ENCODE results near the gene GDNF. TPM values are rescaled to one million over a fixed set of nuclear protein-coding genes. Genes with fewer than 3 reads are reported as not detected.
A peak's percentile ranks its signal among the peaks of the same experiment; 100 is the strongest.

The GDNF gene
- total and polyA plus RNA-seq, 4 donors: 0.09 to 0.25 TPM; not detected in 2

GRCh38 chr5:37771731-37772130 lies 68.1 kb downstream of the GDNF start:
- H3K4me1 ChIP-seq (ENCODE audit: control insufficient read depth in 4 of 4, insufficient read depth in 4 of 4, low read length in 3 of 4): peaks cover 8 to 40% (median 36%) of the 10 kb centered on the region in 4 donors
- WGBS: 72% methylated on average over 2 of the region's 2 CpGs
- H3K27ac ChIP-seq (ENCODE audit: low read depth in 1 of 2, low read length in 2 of 2): no peak overlapping the region
- TF ChIP-seq ZBTB33 (IDR thresholded peaks at IDR 0.05) (no peak), EGR1 (IDR thresholded peaks at IDR 0.05; ENCODE audit: low read depth in 2 of 2) (no peak), YY1 (IDR thresholded peaks at IDR 0.05) (no peak), RXRA (IDR thresholded peaks at IDR 0.05) (no peak), GABPA (IDR thresholded peaks at IDR 0.05 in 1 of 2, conservative IDR thresholded peaks at IDR 0.05 in 1 of 2) (no peak), REST (IDR thresholded peaks at IDR 0.05) (no peak), HNF4A (conservative IDR thresholded peaks at IDR 0.05) (no peak), RAD21 (IDR thresholded peaks at IDR 0.05) (no peak), ATF3 (IDR thresholded peaks at IDR 0.05) (no peak), FOXA1 (IDR thresholded peaks at IDR 0.05) (no peak), MAX (IDR thresholded peaks at IDR 0.05) (no peak), SP1 (IDR thresholded peaks at IDR 0.05) (no peak), TAF1 (conservative IDR thresholded peaks at IDR 0.05) (no peak), FOXA2 (IDR thresholded peaks at IDR 0.05) (no peak), HNF4G (IDR thresholded peaks at IDR 0.05) (no peak)
- no peak for DNase-seq (ENCODE audit: low spot score)
- no peak overlapping the region for H3K9ac ChIP-seq (ENCODE audit: low read depth in 1 of 2, low read length in 2 of 2)
- no peaks in the 10 kb centered on the region for H3K27me3 ChIP-seq (ENCODE audit: control insufficient read depth in 4 of 4, insufficient read depth in 4 of 4, low read length in 3 of 4)
- peaks cover 0 to 7% (median 0%) of the 10 kb centered on the region in 4 donors for H3K9me3 ChIP-seq (ENCODE audit: control insufficient read depth in 4 of 4, low read length in 3 of 4)
- H3K4me3 ChIP-seq (ENCODE audit: low read depth in 1 of 3, low read length in 3 of 3): no peak overlapping the region
- H3K36me3 ChIP-seq (ENCODE audit: control insufficient read depth in 4 of 4, insufficient read depth in 3 of 4, low read depth in 1 of 4, low read length in 3 of 4): no peaks in the 10 kb centered on the region

GRCh38 chr5:37771203-37771611 lies 68.6 kb downstream of the GDNF start:
- Histone ChIP-seq H3K9me3 (ENCODE audit: control insufficient read depth in 4 of 4, low read length in 3 of 4) (peaks cover 0 to 7% (median 0%) of the 10 kb centered on the region in 4 donors), H3K9ac (ENCODE audit: low read depth in 1 of 2, low read length in 2 of 2) (no peak overlapping the region), H3K4me3 (ENCODE audit: low read depth in 1 of 3, low read length in 3 of 3) (no peak overlapping the region), H3K4me1 (ENCODE audit: control insufficient read depth in 4 of 4, insufficient read depth in 4 of 4, low read length in 3 of 4) (peaks cover 8 to 40% (median 36%) of the 10 kb centered on the region in 4 donors), H3K27ac (ENCODE audit: low read depth in 1 of 2, low read length in 2 of 2) (peak overlapping the region in 1 of 2 donors; percentile 61), H3K36me3 (ENCODE audit: control insufficient read depth in 4 of 4, insufficient read depth in 3 of 4, low read depth in 1 of 4, low read length in 3 of 4) (no peaks in the 10 kb centered on the region), H3K27me3 (ENCODE audit: control insufficient read depth in 4 of 4, insufficient read depth in 4 of 4, low read length in 3 of 4) (no peaks in the 10 kb centered on the region)
- DNase-seq (ENCODE audit: low spot score): no peak
- 35% methylated on average over 3 of the region's 3 CpGs for WGBS
- peak; percentile 74 for TF ChIP-seq FOXA2 (IDR thresholded peaks at IDR 0.05)
- peak; percentile 67 for TF ChIP-seq FOXA1 (IDR thresholded peaks at IDR 0.05)
- TF ChIP-seq REST (IDR thresholded peaks at IDR 0.05): peak; percentile 95
- TF ChIP-seq YY1 (IDR thresholded peaks at IDR 0.05): peak; percentile 39
- no peak for TF ChIP-seq NR2F2 (IDR thresholded peaks at IDR 0.05)
- TF ChIP-seq SP1 (IDR thresholded peaks at IDR 0.05): peak; percentile 49
- no peak for TF ChIP-seq ATF3 (IDR thresholded peaks at IDR 0.05)
- TF ChIP-seq JUND (IDR thresholded peaks at IDR 0.05): peak in 1 of 2 donors; percentile 44
- TF ChIP-seq RAD21 (IDR thresholded peaks at IDR 0.05): peak; percentile 6 to 21
- no peak for TF ChIP-seq ZBTB33 (IDR thresholded peaks at IDR 0.05)
- peak; percentile 72 to 90 for TF ChIP-seq RXRA (IDR thresholded peaks at IDR 0.05)
- TF ChIP-seq EGR1 (IDR thresholded peaks at IDR 0.05; ENCODE audit: low read depth in 2 of 2): no peak
- TF ChIP-seq HNF4G (IDR thresholded peaks at IDR 0.05): no peak

All from liver (tissue), 9 donors.